Astrocyte of the spinal cord (primary cell): ENCODE data around the gene LIN7C.

Source experiments
- DNase-seq: peaks from one replicate; pipeline ENCODE4 v3.0.0; 2011; ENCODE audit warnings: low read depth, low spot score
- H3K4me3 ChIP-seq: 2 replicates; pipeline ENCODE4 v1.5.1; 2011; ENCODE audit warnings: low read depth, mild to moderate bottlenecking, low read length, moderate library complexity
- CTCF ChIP-seq: IDR thresholded peaks from 2 replicates; pipeline ENCODE4 v1.5.1; 2012; ENCODE audit warnings: low read depth, mild to moderate bottlenecking, low read length, inconsistent platforms
- in situ Hi-C: cut with HindIII; loops from 2 replicates; pipeline ENCODE4 v1.10.0; 2017; ENCODE audit warnings: low sequenced_read_pairs

Gene LIN7C

GRCh38 chr11:27506200-27507182, at the start of gene LIN7C:
TSS of gene LIN7C (minus strand) at chr11:27506769. CDS start at chr11:27506752, 17 bp downstream.
- H3K4me3 ChIP-seq: peak within 1 kb of the TSS; percentile 100
- no peak for TF ChIP-seq CTCF
- DNase-seq: peak; percentile 97
- in situ Hi-C loops: no loop called here

DNA sequence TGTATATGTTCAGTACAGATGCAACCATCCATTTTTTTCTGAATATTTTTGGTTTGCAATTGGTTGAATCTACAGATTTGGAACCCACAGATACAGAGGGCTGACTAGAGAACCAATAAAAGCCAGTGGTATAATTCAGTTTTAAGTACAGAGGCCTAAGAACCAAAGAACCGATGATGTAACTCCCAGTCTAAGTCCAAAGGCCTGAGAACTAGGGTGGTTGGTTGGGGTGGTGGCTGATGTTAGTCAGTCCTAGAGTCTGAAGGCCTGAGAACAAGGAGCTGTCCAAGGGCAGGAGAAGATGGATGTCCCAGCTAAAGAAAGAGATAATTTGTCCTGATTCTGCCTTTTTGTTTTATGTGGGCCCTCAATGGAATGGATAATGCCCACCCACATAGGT, 48.7 kb upstream of the LIN7C start:
- TF ChIP-seq CTCF: no peak
- no peak for DNase-seq
- no peak overlapping the region for H3K4me3 ChIP-seq
- in situ Hi-C loops: no loop called here

- no peak for DNase-seq
- TF ChIP-seq CTCF: no peak
- in situ Hi-C loops: no loop called here
- H3K4me3 ChIP-seq: no peak overlapping the region
Measured at GRCh38 chr11:27553186-27553585, 46.6 kb upstream of the LIN7C start.

DNA sequence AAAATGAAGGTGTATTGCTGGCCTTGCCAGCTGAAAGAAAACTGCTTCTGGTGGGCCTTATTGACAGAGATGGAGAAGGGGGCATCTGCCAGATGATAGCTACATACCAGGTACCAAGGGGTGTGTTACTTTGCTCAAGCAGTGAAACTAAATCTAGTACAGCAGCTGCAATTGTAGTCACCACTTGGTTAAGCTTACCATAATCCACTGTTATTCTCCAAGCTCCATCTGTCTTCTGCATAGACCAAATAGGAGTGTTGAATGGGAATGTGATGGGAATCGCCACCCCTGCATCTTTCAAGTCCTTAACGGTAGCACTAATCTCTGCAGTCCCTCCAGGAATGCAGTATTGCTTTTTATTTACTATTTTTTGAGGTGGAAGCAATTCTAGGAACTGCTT, 45.8 kb upstream of the LIN7C start:
- DNase-seq: no peak
- in situ Hi-C loops: no loop called here
- TF ChIP-seq CTCF: no peak
- H3K4me3 ChIP-seq: no peak overlapping the region

GRCh38 chr11:27551127-27551526, 44.6 kb upstream of the LIN7C start:
- H3K4me3 ChIP-seq: no peak overlapping the region
- TF ChIP-seq CTCF: no peak
- in situ Hi-C loops: no loop called here
- DNase-seq: no peak

GRCh38 chr11:27545946-27546345, 39.4 kb upstream of the LIN7C start:
- DNase-seq: no peak

More at GRCh38 chr11:27545946-27546345, 39.4 kb upstream of the LIN7C start:
- H3K4me3 ChIP-seq: no peak overlapping the region
- no peak for TF ChIP-seq CTCF
- in situ Hi-C loops: no loop called here
